HL-60/S4 treated with phorbol 12-myristate 13-acetate at 8.2 ng/mL for 4 days and 3 days (cell line): ENCODE measurements around the gene HNRNPR.
"Not testable (repeated sequence)": the region's sequence is repeated elsewhere in the genome, so short reads cannot be mapped to it uniquely, and the experiment has no call there.

ENCODE experiments used
- in situ Hi-C: fragments of 300-500 bp; cut with MboI; formaldehyde crosslinking; loops from 2 replicates; pipeline ENCODE4 v1.15.0; 2022; ENCODE audit warnings: low sequenced_read_pairs

Gene HNRNPR

DNA sequence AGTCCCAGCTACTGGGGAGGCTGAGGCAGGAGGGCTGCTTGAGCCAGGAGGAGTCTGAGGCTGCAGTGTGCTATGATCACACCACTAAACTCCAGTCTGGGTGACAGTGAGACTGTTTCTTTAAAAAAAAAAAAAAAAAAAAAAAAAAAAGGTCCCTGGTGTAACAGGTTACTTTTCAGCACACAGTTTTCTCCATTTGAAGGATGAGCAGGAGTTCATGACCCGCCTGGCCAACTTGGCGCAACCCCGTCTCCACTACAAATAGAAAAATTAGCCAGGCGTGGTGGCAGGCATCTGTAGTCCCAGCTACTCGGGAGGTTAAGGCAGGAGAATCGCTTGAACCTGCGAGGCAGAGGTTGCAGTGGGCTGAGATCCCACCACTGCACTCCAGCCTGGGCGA lies 12.4 kb downstream of the HNRNPR start:
- in situ Hi-C loops: no loop called here

DNA sequence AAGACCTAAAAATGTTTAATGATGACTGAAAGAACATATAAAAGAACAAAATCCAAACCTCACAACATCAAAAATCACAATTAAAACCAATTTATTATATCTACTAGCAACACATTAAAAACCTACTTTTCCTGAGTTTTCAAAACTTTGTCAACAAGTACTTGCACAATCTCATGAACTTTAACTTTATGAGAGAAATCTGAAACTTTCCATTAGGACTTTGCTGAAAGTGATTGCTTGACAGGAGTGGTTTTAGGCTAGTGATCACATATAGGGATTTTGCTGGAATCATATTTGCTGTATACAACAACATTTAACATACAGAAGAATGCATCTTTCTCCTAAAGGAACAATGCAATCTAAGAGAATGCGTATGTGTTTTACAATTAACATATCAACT lies 13.2 kb downstream of the HNRNPR start:
- in situ Hi-C loops: no loop called here

DNA sequence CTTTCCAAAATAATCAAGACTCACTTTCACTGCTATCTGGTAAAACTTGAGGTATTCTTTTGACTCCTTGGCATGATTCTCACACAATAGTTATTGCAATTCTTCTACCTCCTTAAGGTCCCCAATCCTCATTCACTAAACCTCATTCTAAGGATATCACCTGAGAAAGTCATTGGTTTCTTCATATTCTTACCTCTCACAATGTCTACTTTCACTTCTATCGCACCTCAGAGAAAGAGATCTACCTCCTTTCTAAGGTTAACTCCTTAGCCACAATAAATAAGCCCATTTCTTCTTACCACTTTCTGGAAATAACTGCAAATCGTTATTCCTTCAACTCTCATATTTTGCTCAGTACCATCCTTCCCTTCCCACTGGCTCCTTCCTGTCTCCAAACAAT lies 18.7 kb downstream of the HNRNPR start:
- in situ Hi-C loops: no loop called here

DNA sequence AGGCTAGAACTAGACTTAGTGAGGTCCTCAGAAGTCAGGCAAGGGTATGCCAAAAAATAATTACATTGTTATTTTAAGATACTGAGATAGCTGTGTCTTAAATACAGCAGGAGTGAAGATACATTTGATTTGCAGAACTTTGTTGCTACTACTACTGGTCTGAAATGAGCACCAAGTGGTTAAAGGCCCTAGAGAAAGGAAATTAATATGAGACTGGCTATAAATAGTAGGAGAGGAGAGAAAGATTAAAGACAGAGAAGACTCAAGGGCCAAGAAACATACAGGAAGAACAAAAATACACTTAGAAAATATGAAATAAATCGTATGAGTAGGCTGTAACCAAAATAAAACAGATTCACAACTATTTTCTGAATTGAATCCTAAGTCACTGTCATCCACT lies 21.3 kb downstream of the HNRNPR start:
- in situ Hi-C loops: no loop called here

DNA sequence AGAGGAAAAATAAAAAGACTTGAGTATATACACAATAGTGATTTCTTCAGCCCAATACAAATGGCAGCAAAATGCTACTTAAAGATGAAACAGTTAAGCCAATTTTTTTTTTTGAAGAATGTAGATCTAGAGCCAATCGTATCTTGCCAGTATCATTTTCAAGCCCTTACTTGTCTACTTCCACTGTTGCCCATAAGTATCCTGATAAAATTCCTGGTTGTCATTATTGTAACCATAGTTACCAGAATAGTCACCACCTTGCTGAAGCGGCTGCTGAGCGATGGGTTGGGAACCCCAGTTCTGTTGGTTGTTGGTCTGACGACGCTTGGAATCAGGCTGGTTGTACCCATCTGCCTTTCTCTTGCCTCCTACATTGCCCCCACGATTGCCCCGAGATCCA lies 33.8 kb downstream of the HNRNPR start:
- in situ Hi-C loops: not testable (repeated sequence)

DNA sequence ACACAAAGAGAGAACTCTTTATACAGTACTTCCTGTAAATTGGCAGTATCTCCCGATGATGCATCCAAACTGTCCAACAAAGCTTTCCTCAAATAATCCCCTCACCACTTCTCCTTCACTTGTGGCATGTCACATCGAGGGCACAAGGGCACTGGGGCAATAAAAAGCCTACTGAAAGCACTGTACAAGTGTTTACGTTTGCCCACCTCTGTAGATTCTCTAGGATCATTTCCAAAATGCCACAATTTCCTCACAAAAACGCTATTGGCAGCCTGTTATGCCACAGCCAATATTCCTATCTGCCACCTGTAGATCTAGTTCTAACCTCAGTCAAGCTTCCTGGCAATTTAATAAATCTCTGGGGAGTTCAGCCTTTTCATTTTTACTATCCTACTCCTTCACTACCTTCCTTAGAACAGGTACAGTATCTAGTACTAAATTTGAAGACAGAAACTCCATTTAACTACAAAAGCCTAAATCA lies 39.9 kb downstream of the HNRNPR start:
- in situ Hi-C loops: no loop called here

DNA sequence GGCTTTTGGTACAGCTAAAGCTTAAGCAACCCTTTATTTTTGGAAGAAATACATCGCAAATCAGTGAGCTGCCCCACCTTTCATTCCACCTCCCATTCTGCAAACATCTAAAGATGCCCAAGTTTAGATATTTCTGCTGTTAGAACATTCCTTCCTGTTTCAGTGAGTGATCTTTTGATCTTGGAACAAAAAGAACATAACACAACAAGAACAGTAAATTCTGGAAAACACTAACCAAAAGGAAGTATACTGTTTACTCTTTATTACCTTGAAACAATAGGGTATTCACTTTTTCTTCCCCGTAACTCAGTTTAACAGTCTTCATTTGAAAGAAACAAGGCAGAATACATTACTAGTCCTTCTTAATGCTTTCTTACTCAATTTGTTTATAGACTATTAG lies 40.6 kb downstream of the HNRNPR start:
- in situ Hi-C loops: no loop called here

DNA sequence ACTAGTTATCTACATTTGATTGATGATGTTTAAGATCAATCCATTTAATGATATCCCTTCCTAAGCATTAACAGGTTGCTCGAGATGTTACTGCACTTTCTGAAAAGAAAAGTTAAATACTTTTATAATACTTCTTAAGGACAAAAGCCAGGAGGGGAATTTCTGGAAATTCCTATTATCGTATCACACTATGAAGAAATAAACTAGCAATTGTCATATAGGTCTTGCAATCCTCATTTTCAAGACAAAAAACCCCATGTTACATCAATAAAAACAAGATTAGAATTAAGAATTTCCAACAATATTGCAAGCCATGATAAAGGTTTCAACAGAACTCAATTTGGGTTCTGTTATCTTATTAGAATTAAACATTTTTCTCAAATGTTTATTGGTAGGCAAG lies 47.2 kb downstream of the HNRNPR start:
- in situ Hi-C loops: no loop called here

DNA sequence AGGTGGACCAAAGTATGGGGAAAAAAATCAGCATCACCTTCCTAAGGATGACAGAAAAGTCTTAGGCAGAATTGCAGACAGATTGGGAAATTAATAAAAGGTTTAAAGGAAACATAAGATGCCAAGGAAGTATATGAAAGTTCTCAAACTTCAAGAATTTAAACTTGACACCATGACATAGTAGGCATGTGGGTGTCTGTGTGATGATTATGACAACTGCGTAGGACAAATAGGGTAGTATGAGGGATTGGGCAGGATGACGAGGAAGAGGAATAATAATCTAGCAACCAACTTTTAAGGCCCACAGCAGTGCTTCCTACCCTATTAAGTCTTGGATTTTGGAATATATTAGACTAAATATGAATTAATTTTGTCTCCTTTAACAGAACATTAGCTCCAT lies 52.4 kb downstream of the HNRNPR start:
- in situ Hi-C loops: no loop called here

DNA sequence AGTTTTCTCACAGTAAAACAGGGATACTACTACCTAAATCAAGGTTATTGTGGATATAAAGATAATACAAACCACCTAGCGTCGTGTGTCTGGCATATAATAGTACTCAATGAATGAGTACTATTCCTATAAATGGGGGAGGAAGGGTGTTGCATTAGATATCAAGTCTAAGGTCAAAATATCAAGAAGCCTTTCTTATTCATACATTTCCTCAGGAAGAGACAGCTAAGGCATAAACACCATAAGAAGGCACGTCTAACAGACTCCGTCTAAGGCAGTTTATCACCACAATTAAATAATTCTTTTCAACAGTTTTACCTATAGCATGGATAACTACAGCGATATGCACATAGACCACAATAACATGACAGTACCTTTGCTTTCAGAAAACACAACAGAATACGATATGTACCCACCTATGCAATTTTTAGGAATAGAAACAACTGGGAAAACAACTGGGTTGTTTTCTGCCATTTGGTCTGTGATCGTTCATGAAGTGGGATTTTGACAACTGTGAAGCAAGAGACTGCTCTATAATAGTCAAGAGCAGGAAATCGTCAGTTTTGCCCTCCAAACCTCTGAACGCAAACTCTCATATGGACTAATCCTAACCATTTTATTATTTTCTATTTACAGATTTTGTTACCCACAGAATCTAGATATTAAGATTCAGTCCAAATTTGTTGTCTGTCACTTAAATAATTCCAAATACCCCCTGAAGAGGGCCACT lies 53.1 kb downstream of the HNRNPR start:
- in situ Hi-C loops: no loop called here

DNA sequence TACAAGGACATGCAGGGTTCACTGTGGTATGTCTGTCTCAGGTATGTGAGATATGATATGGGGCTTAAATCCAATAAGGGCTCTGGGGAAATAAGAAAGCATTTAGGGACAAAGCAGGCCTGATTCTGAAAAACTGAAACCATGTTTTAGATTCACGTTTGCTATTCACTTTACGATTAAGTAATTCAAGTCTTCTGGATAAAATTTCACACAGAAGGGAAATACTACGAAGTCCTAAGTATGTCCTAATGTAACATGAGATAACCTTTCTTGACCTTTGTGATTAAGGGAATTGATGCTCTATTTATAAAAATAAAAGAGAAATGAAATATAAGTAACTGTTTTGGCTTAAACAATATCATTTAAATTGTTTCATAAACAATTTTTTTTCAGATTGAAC lies 55.4 kb downstream of the HNRNPR start:
- in situ Hi-C loops: no loop called here

DNA sequence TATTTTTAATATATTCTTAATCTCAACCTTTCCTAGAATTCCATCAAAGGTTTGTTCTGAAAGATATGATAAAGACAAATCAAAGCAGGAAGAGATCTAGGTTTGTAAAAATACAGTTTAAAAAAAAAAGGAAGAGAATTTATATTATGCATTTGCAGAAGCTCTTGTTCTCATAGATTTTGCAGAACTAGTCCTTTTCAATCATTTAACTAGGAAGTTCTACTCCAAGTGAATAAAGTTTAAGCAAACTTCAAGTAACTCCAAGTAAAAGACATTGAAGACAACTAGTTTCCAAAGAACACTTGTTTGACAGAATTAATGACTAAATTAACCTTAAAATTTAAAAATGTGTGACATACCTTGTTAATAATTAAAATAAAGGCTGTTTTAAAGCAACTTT lies 55.9 kb downstream of the HNRNPR start:
- in situ Hi-C loops: no loop called here

DNA sequence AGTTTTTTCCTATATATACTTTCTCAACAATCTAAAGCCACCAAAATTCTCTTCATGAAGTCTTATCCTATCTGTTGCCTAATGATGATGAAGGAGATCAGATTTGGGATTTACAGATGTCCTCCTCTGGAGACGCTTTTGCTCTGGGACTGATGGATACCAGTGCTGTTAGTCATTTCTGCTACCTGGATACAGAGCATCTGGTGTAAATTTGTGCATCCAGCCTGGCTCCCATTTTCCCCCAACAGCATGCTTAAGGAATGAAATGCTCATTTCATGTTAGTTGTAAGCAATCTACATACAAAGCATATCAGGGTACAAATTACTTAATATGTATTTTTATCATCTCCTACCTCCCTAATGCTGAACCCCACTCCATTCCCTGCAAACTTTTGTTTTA lies 57.7 kb downstream of the HNRNPR start:
- in situ Hi-C loops: no loop called here

DNA sequence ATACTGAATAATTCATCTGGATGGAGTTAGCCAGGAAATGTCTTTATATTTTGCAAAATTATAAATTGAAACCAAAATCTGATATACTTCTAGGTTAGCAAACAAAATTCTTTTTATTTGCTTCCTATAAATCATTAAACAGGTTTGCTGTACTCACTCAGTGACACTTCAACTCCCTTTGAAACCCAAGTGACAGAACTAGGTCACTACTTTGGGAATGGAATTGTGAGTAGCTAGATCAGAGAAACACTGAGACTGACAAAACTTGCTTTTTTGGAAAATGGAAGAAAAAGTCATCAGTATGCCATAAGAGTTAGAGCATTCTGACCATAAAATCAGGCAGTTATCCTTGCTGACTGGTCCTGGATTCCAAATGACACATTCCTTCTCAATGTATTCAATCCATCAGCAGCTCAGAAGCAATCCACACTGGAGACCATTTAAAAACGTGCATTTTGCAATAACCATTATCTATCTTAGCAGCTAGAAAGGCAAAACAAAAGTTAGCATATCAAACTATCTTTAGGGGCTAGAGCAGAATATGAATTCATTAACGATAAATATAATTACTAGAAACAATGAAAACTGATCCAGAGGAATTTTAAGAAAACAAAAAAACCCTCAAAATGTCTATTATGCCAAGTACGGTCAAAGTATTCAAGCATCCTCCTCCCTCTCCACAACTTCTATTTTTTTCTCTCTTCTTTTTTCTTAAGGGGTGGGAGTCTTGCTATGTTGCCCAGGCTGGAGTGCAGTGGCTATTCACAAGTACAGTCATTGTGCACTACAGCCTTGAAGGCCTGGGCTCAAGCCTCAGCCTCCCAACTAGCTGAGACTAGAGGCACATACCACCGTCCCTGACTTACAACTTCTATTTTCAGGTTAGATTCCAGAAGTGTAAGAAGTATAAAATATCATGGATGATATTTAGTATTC lies 60.1 kb downstream of the HNRNPR start:
- in situ Hi-C loops: no loop called here

DNA sequence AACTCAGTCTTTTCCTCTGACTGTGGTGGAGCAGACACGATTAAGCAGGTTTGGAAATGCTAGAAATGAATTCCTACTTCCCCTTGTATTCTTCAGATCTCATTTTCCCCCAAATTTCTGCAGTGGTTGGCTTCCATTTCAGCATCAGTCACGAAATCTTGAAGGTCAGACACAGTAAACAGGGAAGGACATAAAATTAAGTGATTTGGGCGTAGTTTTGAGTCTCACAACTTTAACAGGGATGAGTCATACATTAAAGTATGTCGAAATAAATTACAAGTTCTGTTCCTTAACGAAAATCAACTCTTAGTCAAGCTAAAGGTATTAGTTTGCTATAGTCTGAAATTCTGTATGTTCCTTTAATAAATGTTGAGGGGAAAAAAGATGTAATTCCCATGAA lies 61.1 kb downstream of the HNRNPR start:
- in situ Hi-C loops: no loop called here

DNA sequence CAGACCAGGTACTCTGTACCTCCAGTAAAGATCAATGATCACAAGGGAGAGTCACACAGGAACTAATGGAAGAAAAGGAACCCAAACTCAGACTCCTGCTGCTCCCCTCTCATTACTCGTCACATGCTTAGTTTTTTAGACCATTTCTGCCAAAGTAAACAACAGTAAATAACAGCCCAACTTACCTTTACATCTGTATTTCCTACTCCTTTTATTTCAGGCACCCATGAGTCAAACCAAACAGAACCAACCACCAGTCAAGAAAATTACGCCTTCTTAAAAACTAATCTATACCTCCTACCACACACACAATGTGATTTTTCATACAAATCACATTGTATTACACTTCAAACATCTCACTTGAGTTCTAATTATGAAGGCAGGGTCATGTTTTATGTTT lies 65.4 kb downstream of the HNRNPR start:
- in situ Hi-C loops: no loop called here

DNA sequence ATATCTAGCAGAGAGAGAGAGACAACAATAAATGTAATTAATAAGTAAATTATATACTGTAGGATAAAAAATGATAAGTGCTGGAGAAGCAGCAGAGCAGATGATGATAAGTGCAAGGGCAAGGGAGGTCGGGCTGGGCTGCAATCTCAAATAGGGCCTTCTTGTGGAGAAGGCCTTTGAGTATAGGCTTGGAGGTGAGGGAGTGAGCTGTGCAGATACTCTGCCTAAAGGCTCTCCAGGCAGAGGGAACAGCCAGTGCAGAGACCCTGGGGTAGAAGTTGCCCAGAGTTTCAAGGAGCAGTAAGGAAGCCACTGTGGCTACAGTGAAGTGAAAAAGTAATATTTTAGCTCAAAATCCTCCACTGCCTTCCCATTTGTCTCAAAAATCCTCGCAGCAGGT lies 67.6 kb downstream of the HNRNPR start:
- in situ Hi-C loops: no loop called here

DNA sequence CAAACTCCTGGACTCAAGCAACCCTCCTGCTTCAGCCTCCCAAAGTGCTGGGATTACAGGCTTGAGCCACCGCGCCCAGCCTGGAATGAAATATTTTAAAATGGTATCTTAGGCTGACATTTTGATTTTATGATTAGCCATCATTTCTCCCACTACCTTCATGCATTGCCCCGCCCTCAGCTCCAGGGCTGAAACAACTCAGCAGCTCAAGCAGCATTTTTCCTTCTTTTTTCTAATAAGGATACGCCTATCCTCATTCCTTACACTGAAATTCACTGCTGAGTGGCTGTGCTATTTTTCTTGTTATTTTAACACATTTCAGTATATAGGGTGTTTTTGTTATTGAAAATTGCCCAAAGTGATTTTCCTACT lies 70.0 kb downstream of the HNRNPR start:
- in situ Hi-C loops: no loop called here

DNA sequence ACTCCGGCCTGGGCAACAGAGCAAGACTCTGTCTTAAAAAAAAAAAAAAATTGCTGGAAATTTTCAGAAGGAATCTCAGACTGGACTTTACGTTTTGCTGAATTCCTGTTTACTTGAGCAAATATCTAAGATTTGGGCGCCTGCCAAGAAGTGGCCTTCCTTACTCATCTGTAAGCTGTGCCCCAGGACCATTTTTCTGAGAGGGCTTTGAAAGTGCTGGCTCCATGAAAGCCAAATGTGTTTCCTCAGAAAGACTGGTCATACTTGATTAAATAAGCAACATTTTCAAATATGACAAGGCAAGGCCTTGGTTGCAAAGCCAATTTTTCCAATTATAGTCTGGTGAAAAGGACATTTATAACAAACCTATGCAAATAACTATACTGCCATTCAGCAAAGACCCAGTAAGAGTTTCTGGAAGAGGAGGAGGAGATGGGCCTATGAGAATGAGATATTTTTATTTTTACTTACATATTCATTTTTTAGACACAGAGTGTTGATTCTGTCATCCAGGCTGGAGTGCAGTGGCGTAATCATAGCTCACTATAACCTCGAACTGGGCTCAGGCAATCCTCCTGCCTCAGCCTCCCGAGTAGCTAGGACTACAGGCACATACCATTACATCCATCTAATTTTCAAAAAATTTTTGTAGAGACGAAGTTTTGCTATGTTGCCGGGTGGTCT lies 70.5 kb downstream of the HNRNPR start:
- in situ Hi-C loops: no loop called here

DNA sequence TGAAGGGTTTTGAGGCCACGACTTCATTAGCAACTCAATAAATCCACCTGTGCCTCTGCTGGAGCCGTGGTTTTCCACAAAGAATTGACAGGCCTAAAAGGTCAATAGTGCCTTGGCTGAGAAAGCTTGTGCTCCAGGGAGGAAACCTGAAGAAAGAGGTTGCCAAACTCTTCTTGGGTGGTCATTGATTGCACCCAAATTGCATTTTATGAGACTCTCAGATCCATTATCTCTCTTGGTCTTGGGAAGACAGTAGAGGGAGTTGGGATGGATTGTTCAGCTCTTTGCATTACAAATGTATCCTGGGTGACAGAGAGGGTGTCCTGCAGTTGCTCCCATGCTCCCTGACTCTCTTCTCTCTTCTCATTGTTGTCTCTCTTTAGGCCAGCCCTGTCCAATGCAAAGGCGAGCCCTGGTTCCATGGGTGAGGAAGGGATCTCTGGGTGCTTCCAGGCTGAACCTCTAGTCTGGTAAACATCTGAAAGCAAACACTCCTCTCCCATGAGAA lies 80.7 kb downstream of the HNRNPR start:
- in situ Hi-C loops: no loop called here

DNA sequence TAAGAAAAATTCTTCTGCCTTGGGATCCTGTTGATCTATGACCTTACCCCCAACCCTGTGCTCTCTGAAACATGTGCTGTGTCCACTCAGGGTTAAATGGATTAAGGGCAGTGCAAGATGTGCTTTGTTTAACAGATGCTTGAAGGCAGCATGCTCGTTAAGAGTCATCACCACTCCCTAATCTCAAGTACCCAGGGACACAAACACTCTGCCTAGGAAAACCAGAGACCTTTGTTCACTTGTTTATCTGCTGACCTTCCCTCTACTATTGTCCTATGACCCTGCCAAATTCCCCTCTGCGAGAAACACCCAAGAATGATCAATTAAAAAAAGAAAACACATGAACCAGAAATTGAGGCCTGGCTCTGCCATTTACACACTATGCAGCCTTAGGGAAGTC lies 86.0 kb downstream of the HNRNPR start:
- in situ Hi-C loops: not testable (repeated sequence)
